AG09309 (cell line): ENCODE measurements around the gene SHMT1.
"Not testable (repeated sequence)": the region's sequence is repeated elsewhere in the genome, so short reads cannot be mapped to it uniquely, and the experiment has no call there.

Source experiments
- DNase-seq: peaks from one replicate; pipeline ENCODE4 v3.0.0-alpha.2; 2010; ENCODE audit warnings: low read depth
- H3K4me3 ChIP-seq: 2 replicates; pipeline ENCODE4 v1.5.1; 2011; ENCODE audit warnings: mild to moderate bottlenecking, low read depth, low read length, moderate library complexity; ENCODE audit not compliant: control insufficient read depth
- CTCF ChIP-seq: IDR thresholded peaks from 2 replicates; pipeline ENCODE4 v1.5.1; 2011; ENCODE audit warnings: mild to moderate bottlenecking, low read depth, low read length, inconsistent platforms; ENCODE audit not compliant: insufficient read depth, control insufficient read depth; ENCODE audit errors: missing control alignments

The SHMT1 gene

GRCh38 chr17:18363101-18364049, at the start of gene SHMT1:
Gene SHMT1, minus strand, starts transcription at chr17:18363550. Its CDS starts 7,569 bp downstream, at chr17:18355981.
- TF ChIP-seq CTCF: no peak
- peak; percentile 20 for DNase-seq
- H3K4me3 ChIP-seq: peak within 1 kb of the TSS; percentile 67

GRCh38 chr17:18412001-18412538, 48.7 kb upstream of the SHMT1 start:
- DNase-seq, H3K4me3 ChIP-seq: not testable (repeated sequence)

- DNase-seq: not testable (repeated sequence)
- H3K4me3 ChIP-seq: peak overlapping the region; percentile 62
Observed at GRCh38 chr17:18411377-18411864, 48.1 kb upstream of the SHMT1 start.

GRCh38 chr17:18410736-18411135, 47.4 kb upstream of the SHMT1 start:
- H3K4me3 ChIP-seq: peak overlapping the region; percentile 62
- not testable (repeated sequence) for DNase-seq

- not testable (repeated sequence) for H3K4me3 ChIP-seq, DNase-seq
Observed at GRCh38 chr17:18409321-18409720, 46.0 kb upstream of the SHMT1 start.

- DNase-seq, H3K4me3 ChIP-seq: not testable (repeated sequence)
Observed at GRCh38 chr17:18408906-18409305, 45.6 kb upstream of the SHMT1 start.

GRCh38 chr17:18403604-18404003, 40.3 kb upstream of the SHMT1 start:
- not testable (repeated sequence) for H3K4me3 ChIP-seq

GRCh38 chr17:18403166-18403565, 39.8 kb upstream of the SHMT1 start:
- not testable (repeated sequence) for H3K4me3 ChIP-seq, DNase-seq

More at GRCh38 chr17:18403604-18404003, 40.3 kb upstream of the SHMT1 start:
- DNase-seq: not testable (repeated sequence)

GRCh38 chr17:18401872-18402590, 38.7 kb upstream of the SHMT1 start:
- not testable (repeated sequence) for DNase-seq, H3K4me3 ChIP-seq

GRCh38 chr17:18388728-18389127, 25.4 kb upstream of the SHMT1 start:
- not testable (repeated sequence) for H3K4me3 ChIP-seq, DNase-seq

- not testable (repeated sequence) for H3K4me3 ChIP-seq, DNase-seq
Observed at GRCh38 chr17:18388266-18388665, 24.9 kb upstream of the SHMT1 start.

GRCh38 chr17:18387583-18387982, 24.2 kb upstream of the SHMT1 start:
- not testable (repeated sequence) for DNase-seq, H3K4me3 ChIP-seq

GRCh38 chr17:18384271-18384670, 20.9 kb upstream of the SHMT1 start:
- H3K4me3 ChIP-seq, DNase-seq: not testable (repeated sequence)

GRCh38 chr17:18383079-18383481, 19.7 kb upstream of the SHMT1 start:
- not testable (repeated sequence) for H3K4me3 ChIP-seq, DNase-seq
